DOHH2 (cell line): Measurements from ENCODE around the gene DOP1B.

Experiments
- CTCF ChIP-seq: fragments of 200-600 bp; sonication (generic); IDR thresholded peaks from one replicate; pipeline ENCODE4 v1.5.1; 2014; ENCODE audit warnings: antibody characterized with exemption, mild to moderate bottlenecking, low read depth, low read length; ENCODE audit not compliant: poor library complexity, severe bottlenecking
- EZH2phosphoT487 ChIP-seq: fragments of 200-600 bp; sonication (generic); IDR thresholded peaks from 2 replicates; pipeline ENCODE4 v1.6.1; 2017; ENCODE audit warnings: borderline replicate concordance, mild to moderate bottlenecking, antibody characterized with exemption, low read length, moderate library complexity, mixed read lengths

GRCh38 chr21:36165356-36165755 lies 8.7 kb downstream of the DOP1B start:
- TF ChIP-seq CTCF (no peak), EZH2phosphoT487 (no peak)
